ENCODE results near the gene SECTM1.

The SECTM1 gene

GRCh38 chr17:82297714-82298537, 35.6 kb downstream of the SECTM1 start:
- DNase-seq, result peak; percentile 63

GRCh38 chr17:82297280-82297713, 36.3 kb downstream of the SECTM1 start:
- peak; percentile 50 for DNase-seq

GRCh38 chr17:82296511-82297279, 36.9 kb downstream of the SECTM1 start:
- no peak for DNase-seq

GRCh38 chr17:82295472-82295814, 38.1 kb downstream of the SECTM1 start:
- DNase-seq, result no peak

GRCh38 chr17:82294064-82294773, 39.3 kb downstream of the SECTM1 start:
- no peak for DNase-seq

GRCh38 chr17:82292251-82293154, 41.1 kb downstream of the SECTM1 start:
- peak; percentile 99 for DNase-seq

- no peak for DNase-seq
Observed at GRCh38 chr17:82291582-82292250, 41.9 kb downstream of the SECTM1 start.

GRCh38 chr17:82287868-82288801, 45.4 kb downstream of the SECTM1 start:
- DNase-seq, result peak; percentile 97

- no peak for DNase-seq
Observed at GRCh38 chr17:82287013-82287867, 46.3 kb downstream of the SECTM1 start.

- DNase-seq, result no peak
Observed at GRCh38 chr17:82285141-82285540, 48.4 kb downstream of the SECTM1 start.

GRCh38 chr17:82283208-82283749, 50.3 kb downstream of the SECTM1 start:
- DNase-seq, result no peak

GRCh38 chr17:82282239-82283207, 51.0 kb downstream of the SECTM1 start:
- no peak for DNase-seq

- no peak for DNase-seq
Observed at GRCh38 chr17:82281502-82282238, 51.9 kb downstream of the SECTM1 start.

- no peak for DNase-seq
Observed at GRCh38 chr17:82281076-82281475, 52.5 kb downstream of the SECTM1 start.

- DNase-seq, result no peak
Observed at GRCh38 chr17:82280537-82280936, 53.0 kb downstream of the SECTM1 start.

GRCh38 chr17:82278786-82279391, 54.7 kb downstream of the SECTM1 start:
- DNase-seq, result no peak

GRCh38 chr17:82278308-82278707, 55.3 kb downstream of the SECTM1 start:
- no peak for DNase-seq

All from SHP77 treated with DMSO at 0.1 percent for 48 hours (cell line).